Measurements from ENCODE around the gene RAD51B.

- no peak for TF ChIP-seq ZNF585B (tag by site-specific recombination; IDR thresholded peaks at IDR 0.05)
- TF ChIP-seq ZNF501 (tag by site-specific recombination; IDR thresholded peaks at IDR 0.05), result no peak
- no peak for TF ChIP-seq ZNF792 (tag by site-specific recombination; IDR thresholded peaks at IDR 0.05)
- TF ChIP-seq ZNF324 (tag by site-specific recombination; IDR thresholded peaks at IDR 0.05), result no peak
- TF ChIP-seq, protein P1, sequence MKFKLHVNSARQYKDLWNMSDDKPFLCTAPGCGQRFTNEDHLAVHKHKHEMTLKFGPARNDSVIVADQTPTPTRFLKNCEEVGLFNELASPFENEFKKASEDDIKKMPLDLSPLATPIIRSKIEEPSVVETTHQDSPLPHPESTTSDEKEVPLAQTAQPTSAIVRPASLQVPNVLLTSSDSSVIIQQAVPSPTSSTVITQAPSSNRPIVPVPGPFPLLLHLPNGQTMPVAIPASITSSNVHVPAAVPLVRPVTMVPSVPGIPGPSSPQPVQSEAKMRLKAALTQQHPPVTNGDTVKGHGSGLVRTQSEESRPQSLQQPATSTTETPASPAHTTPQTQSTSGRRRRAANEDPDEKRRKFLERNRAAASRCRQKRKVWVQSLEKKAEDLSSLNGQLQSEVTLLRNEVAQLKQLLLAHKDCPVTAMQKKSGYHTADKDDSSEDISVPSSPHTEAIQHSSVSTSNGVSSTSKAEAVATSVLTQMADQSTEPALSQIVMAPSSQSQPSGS (tag by site-specific recombination; IDR thresholded peaks at IDR 0.05; ENCODE audit: low read depth), result no peak
Observed at GRCh38 chr14:68564191-68564825, 744.7 kb downstream of the RAD51B start.

Measured in HEK293 (cell line).